ENCODE measurements around the gene SHQ1.

- TF ChIP-seq SMC3 (IDR thresholded peaks at IDR 0.05; ENCODE audit: low read depth, low read length) (no peak), CTCF (conservative IDR thresholded peaks at IDR 0.05; ENCODE audit: low read depth, low read length) (no peak), MAFK (IDR thresholded peaks at IDR 0.05; ENCODE audit: low read depth, low read length) (no peak), USF2 (IDR thresholded peaks at IDR 0.05; ENCODE audit: low read depth, low read length) (no peak), MAZ (IDR thresholded peaks at IDR 0.05; ENCODE audit: borderline replicate concordance, low read depth, low read length) (no peak), POLR2A (IDR thresholded peaks at IDR 0.05; ENCODE audit: low read depth, low read length) (no peak)
Measured at GRCh38 chr3:72761410-72761809, 86.8 kb downstream of the SHQ1 start.
